ENCODE data around the gene CACNG4. TPM values are rescaled to one million over a fixed set of nuclear protein-coding genes. Genes with fewer than 3 reads are reported as not detected.

Gene CACNG4
- total and polyA plus RNA-seq, 11 donors = 0.08 to 0.88 (median 0.33) TPM; not detected in 8

GRCh38 chr17:66954632-66955031 is 9.9 kb upstream of the CACNG4 start:
- Histone ChIP-seq H3K27me3 (no peaks in the 10 kb centered on the region), H3K9me3 (no peaks in the 10 kb centered on the region), H3K4me3 (no peak overlapping the region), H3K4me1 (no peaks in the 10 kb centered on the region), H3K27ac (no peak overlapping the region), H3K36me3 (no peaks in the 10 kb centered on the region)
- DNase-seq (no peak), ATAC-seq (no peak)
- intact Hi-C loops (cut with DNase I) = no loop called here
- 76 to 91% (median 87%) methylated on average over 3 of the region's 3 CpGs for WGBS, 4 donors
- TF ChIP-seq CTCF (IDR thresholded peaks at IDR 0.05) = no peak
- no peak for TF ChIP-seq POLR2A (IDR thresholded peaks at IDR 0.05)

- no peaks in the 10 kb centered on the region for H3K9me3 ChIP-seq
- no peak for ATAC-seq
- 85 to 90% (median 90%) methylated on average over 4 to 5 of the region's 5 CpGs for WGBS, 4 donors
Observed at GRCh38 chr17:66955821-66956220, 8.7 kb upstream of the CACNG4 start.

GRCh38 chr17:66956941-66957340 is 7.6 kb upstream of the CACNG4 start:
- Histone ChIP-seq H3K9me3 (no peaks in the 10 kb centered on the region), H3K27me3 (peaks cover 0 to 9% (median 0%) of the 10 kb centered on the region in 9 donors), H3K36me3 (no peaks in the 10 kb centered on the region), H3K4me3 (no peak overlapping the region), H3K27ac (no peak overlapping the region), H3K4me1 (no peaks in the 10 kb centered on the region)
- TF ChIP-seq CTCF (IDR thresholded peaks at IDR 0.05) (no peak), POLR2A (IDR thresholded peaks at IDR 0.05) (no peak)
- ATAC-seq = no peak
- intact Hi-C loops (cut with DNase I) = no loop called here
- DNase-seq = no peak
- 87 to 92% (median 90%) methylated on average over 6 of the region's 6 CpGs for WGBS, 4 donors

More at GRCh38 chr17:66955821-66956220, 8.7 kb upstream of the CACNG4 start:
- H3K27ac ChIP-seq = no peak overlapping the region
- no peak for TF ChIP-seq POLR2A (IDR thresholded peaks at IDR 0.05)
- no peak for TF ChIP-seq CTCF (IDR thresholded peaks at IDR 0.05)
- no peaks in the 10 kb centered on the region for H3K36me3 ChIP-seq
- H3K4me3 ChIP-seq = no peak overlapping the region
- H3K4me1 ChIP-seq = no peaks in the 10 kb centered on the region
- peaks cover 0 to 3% (median 0%) of the 10 kb centered on the region in 9 donors for H3K27me3 ChIP-seq
- intact Hi-C loops (cut with DNase I) = no loop called here
- DNase-seq = no peak

GRCh38 chr17:66957343-66957742 is 7.2 kb upstream of the CACNG4 start:
- WGBS, 4 donors = 75 to 78% (median 77%) methylated on average over 8 of the region's 8 CpGs
- no peak for TF ChIP-seq POLR2A (IDR thresholded peaks at IDR 0.05)
- TF ChIP-seq CTCF (IDR thresholded peaks at IDR 0.05) = no peak
- Histone ChIP-seq H3K4me1 (no peaks in the 10 kb centered on the region), H3K36me3 (no peaks in the 10 kb centered on the region), H3K4me3 (no peak overlapping the region), H3K27me3 (peaks cover 0 to 9% (median 0%) of the 10 kb centered on the region in 9 donors), H3K9me3 (no peaks in the 10 kb centered on the region), H3K27ac (no peak overlapping the region)
- DNase-seq (no peak), ATAC-seq (no peak)
- intact Hi-C loops (cut with DNase I) = no loop called here

All from heart left ventricle (tissue), 16 donors.